Mesenchymal stem cell (in vitro differentiated cells and primary cell): Measurements from ENCODE around the gene ADAM33.

Experiments
- DNase-seq: peaks from one replicate; pipeline ENCODE4 v3.0.0-alpha.2; 2013
- H2AFZ ChIP-seq: one replicate; pipeline ENCODE4 v1.6.1; 2013; ENCODE audit warnings: low read depth, mild to moderate bottlenecking, control low read depth, inconsistent platforms, low read length, moderate library complexity
- H2AK5ac ChIP-seq: 2 replicates; pipeline ENCODE4 v1.6.1; 2013; ENCODE audit warnings: low read length, moderate library complexity, mild to moderate bottlenecking, inconsistent platforms; ENCODE audit not compliant: severe bottlenecking
- H2BK120ac ChIP-seq: one replicate; pipeline ENCODE4 v1.6.1; 2013; ENCODE audit warnings: low read depth, mild to moderate bottlenecking, inconsistent platforms, low read length, moderate library complexity
- H2BK12ac ChIP-seq, 2 experiments: one replicate each; pipeline ENCODE4 v1.6.1; 2013; ENCODE audit warnings: inconsistent platforms in 2 of 2, low read length in 2 of 2, mild to moderate bottlenecking in 2 of 2, moderate library complexity in 2 of 2, control low read depth in 1 of 2
- H2BK15ac ChIP-seq: one replicate; pipeline ENCODE4 v1.6.1; 2013; ENCODE audit warnings: mild to moderate bottlenecking, low read depth, inconsistent platforms; ENCODE audit not compliant: poor library complexity, severe bottlenecking
- H2BK5ac ChIP-seq: 2 replicates; pipeline ENCODE4 v1.6.1; 2013; ENCODE audit warnings: low read depth, mild to moderate bottlenecking, low read length, control low read depth, inconsistent platforms; ENCODE audit not compliant: poor library complexity, severe bottlenecking
- H3K14ac ChIP-seq, 2 experiments: one replicate each; pipeline ENCODE4 v1.6.1; 2013; ENCODE audit warnings: inconsistent platforms in 2 of 2, low read length in 2 of 2, control low read depth in 1 of 2, mild to moderate bottlenecking in 1 of 2, moderate library complexity in 1 of 2
- H3K18ac ChIP-seq, 2 experiments: one replicate each; pipeline ENCODE4 v1.6.1; 2013; ENCODE audit warnings: inconsistent platforms in 2 of 2, low read length in 2 of 2, control low read depth in 1 of 2, low read depth in 1 of 2, mild to moderate bottlenecking in 1 of 2
- H3K23ac ChIP-seq, 2 experiments: one replicate each; pipeline ENCODE4 v1.6.1; 2013; ENCODE audit warnings: inconsistent platforms in 2 of 2, low read length in 2 of 2, mild to moderate bottlenecking in 2 of 2, moderate library complexity in 2 of 2, control low read depth in 1 of 2
- H3K27ac ChIP-seq: 2 replicates; pipeline ENCODE4 v1.5.1; 2013; ENCODE audit warnings: mild to moderate bottlenecking, moderate library complexity, low read length, control low read depth, inconsistent platforms; ENCODE audit not compliant: poor library complexity, severe bottlenecking
- H3K27me3 ChIP-seq, 2 experiments: 2 replicates each; pipeline versions ENCODE4 v1.6.1 to v1.7.0; 2013; ENCODE audit warnings: low read length in 2 of 2, mild to moderate bottlenecking in 2 of 2, moderate library complexity in 2 of 2, control low read depth in 1 of 2, inconsistent platforms in 1 of 2; ENCODE audit not compliant: control insufficient read depth in 1 of 2, insufficient read depth in 1 of 2
- H3K36me3 ChIP-seq, 2 experiments: 2 replicates each; pipeline versions ENCODE4 v1.6.1 to v1.7.0; 2013; ENCODE audit warnings: low read length in 2 of 2, control low read depth in 1 of 2, inconsistent platforms in 1 of 2, low read depth in 1 of 2, mild to moderate bottlenecking in 1 of 2; ENCODE audit not compliant: insufficient read depth in 2 of 2, control insufficient read depth in 1 of 2
- H3K4ac ChIP-seq, 2 experiments: one replicate each; pipeline ENCODE4 v1.6.1; 2013; ENCODE audit warnings: inconsistent platforms in 2 of 2, low read length in 2 of 2, mild to moderate bottlenecking in 2 of 2, moderate library complexity in 2 of 2, control low read depth in 1 of 2, low read depth in 1 of 2
- H3K4me1 ChIP-seq: 2 replicates; pipeline ENCODE4 v1.6.1; 2013; ENCODE audit warnings: low read depth, low read length, control low read depth; ENCODE audit not compliant: control insufficient read depth, insufficient read depth
- H3K4me2 ChIP-seq: 2 replicates; pipeline ENCODE4 v1.6.1; 2013; ENCODE audit warnings: low read length, mild to moderate bottlenecking, inconsistent platforms; ENCODE audit not compliant: poor library complexity, severe bottlenecking
- H3K4me3 ChIP-seq, 2 experiments: 2 replicates each; pipeline versions ENCODE4 v1.5.1 to v1.7.0; 2013; ENCODE audit warnings: low read length in 2 of 2, mild to moderate bottlenecking in 2 of 2, control low read depth in 1 of 2, low read depth in 1 of 2; ENCODE audit not compliant: insufficient read depth in 1 of 2
- H3K79me1 ChIP-seq: replicated peaks from 2 replicates; pipeline ENCODE4 v1.6.1; 2013; ENCODE audit warnings: mild to moderate bottlenecking, control low read depth, low read length, inconsistent platforms; ENCODE audit not compliant: poor library complexity, severe bottlenecking
- H3K9ac ChIP-seq: 2 replicates; pipeline ENCODE4 v1.7.0; 2013; ENCODE audit warnings: mild to moderate bottlenecking, low read length, moderate library complexity
- H3K9me3 ChIP-seq: 2 replicates; pipeline ENCODE4 v1.7.0; 2013; ENCODE audit warnings: mild to moderate bottlenecking, low read length; ENCODE audit not compliant: control insufficient read depth
- H4K8ac ChIP-seq: one replicate; pipeline ENCODE4 v1.6.1; 2013; ENCODE audit warnings: inconsistent platforms, mild to moderate bottlenecking, low read length, moderate library complexity
- H4K91ac ChIP-seq: one replicate; pipeline ENCODE4 v1.6.1; 2013; ENCODE audit warnings: mild to moderate bottlenecking, low read length, inconsistent platforms
- WGBS: methylation state at CpG from one replicate; pipeline ENCODE4 v1.1.7; 2013; ENCODE audit warnings: mixed read lengths; 5-methylcytosine and 5-hydroxymethylcytosine counted together

The ADAM33 gene

DNA sequence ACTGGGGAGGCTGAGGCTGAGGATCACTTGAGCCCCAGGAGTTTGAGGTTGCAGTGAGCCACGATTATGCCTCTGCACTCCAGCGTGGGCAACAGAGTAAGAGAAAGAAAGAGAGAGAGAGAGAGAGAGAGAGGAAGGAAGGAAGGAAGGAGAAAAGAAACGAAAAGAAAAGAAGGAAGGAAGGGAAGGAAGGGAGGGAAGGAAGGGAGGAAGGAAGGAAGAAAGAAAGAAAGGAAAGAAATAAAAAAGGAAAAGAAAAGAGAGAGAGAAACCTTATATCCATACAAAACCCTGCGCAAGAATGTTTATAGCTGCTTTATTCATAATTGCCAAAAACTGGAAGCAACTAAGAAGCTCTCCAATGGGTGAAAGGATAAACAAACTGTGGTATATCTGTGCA is 42.5 kb upstream of the ADAM33 start:
- Histone ChIP-seq H3K4me2 (no peak overlapping the region), H2AK5ac (no peak overlapping the region), H3K14ac (no peak overlapping the region), H4K91ac (no peak overlapping the region), H3K36me3 (no peaks in the 10 kb centered on the region), H3K27me3 (peaks cover 10 to 31% of the 10 kb centered on the region in 2 experiments), H3K4me3 (no peak overlapping the region), H3K79me1 (no peaks in the 10 kb centered on the region), H3K4me1 (no peaks in the 10 kb centered on the region), H3K4ac (no peak overlapping the region), H2BK5ac (no peak overlapping the region), H2AFZ (no peak overlapping the region), H4K8ac (no peak overlapping the region), H2BK12ac (no peak overlapping the region), H3K9me3 (no peaks in the 10 kb centered on the region), H2BK15ac (no peak overlapping the region), H2BK120ac (no peak overlapping the region), H3K27ac (no peak overlapping the region), H3K9ac (no peak overlapping the region), H3K23ac (no peak overlapping the region), H3K18ac (no peak overlapping the region)
- 83% methylated on average over 3 of the region's 4 CpGs for WGBS
- no peak for DNase-seq

DNA sequence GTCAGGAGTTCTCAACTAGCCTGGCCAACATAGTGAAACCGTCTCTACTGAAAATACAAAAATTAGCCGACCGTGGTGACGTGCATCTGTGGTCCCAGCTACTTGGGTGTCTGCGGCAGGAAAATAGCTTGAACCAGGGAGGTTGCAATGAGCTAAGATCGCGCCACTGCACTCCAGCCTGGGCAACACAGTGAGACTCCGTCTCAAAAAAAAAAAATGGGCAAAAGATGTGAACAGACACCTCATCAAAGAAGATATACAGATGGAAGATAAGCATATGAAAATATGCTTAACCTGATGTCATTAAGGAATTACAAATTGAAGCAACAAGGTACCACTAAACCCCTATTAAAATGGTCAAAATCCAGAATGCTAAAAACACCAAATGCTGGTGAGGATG is 41.5 kb upstream of the ADAM33 start:
- Histone ChIP-seq H2BK15ac (no peak overlapping the region), H3K36me3 (no peaks in the 10 kb centered on the region), H3K79me1 (no peaks in the 10 kb centered on the region), H2BK5ac (no peak overlapping the region), H2BK120ac (no peak overlapping the region), H3K4me3 (no peak overlapping the region), H3K27ac (no peak overlapping the region), H3K23ac (no peak overlapping the region), H3K4me1 (no peaks in the 10 kb centered on the region), H3K18ac (no peak overlapping the region), H3K9me3 (no peaks in the 10 kb centered on the region), H3K9ac (no peak overlapping the region), H3K4ac (no peak overlapping the region), H2AFZ (no peak overlapping the region), H3K27me3 (peaks cover 10 to 21% of the 10 kb centered on the region in 2 experiments), H4K91ac (no peak overlapping the region), H4K8ac (no peak overlapping the region), H3K4me2 (no peak overlapping the region), H2AK5ac (no peak overlapping the region), H3K14ac (no peak overlapping the region), H2BK12ac (no peak overlapping the region)
- DNase-seq = no peak
- 89% methylated on average over 7 of the region's 8 CpGs for WGBS

DNA sequence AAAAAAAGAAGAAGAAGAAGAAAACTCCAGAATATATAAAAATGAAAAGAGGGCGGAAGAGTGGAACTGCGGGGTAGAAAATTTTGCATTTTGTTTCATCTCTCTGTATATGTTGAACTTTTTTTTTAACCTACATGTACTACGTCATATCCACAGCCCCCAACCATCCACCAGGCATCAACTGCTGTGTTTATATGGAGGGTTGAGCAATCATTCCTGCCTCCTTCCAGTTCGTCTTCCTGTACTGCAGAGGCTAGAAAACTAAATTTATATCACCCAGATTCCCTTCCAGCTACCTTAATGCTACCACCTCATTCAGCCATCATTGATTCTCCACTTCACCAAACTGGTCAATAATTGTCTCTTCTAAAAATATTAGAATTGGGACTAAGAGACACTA is 40.1 kb upstream of the ADAM33 start:
- H2BK15ac ChIP-seq = no peak overlapping the region
- H3K18ac ChIP-seq = no peak overlapping the region
- H3K9me3 ChIP-seq = no peaks in the 10 kb centered on the region
- no peak overlapping the region for H3K14ac ChIP-seq
- H2BK120ac ChIP-seq = no peak overlapping the region
- H3K9ac ChIP-seq = no peak overlapping the region
- H3K23ac ChIP-seq = no peak overlapping the region
- no peak overlapping the region for H2BK12ac ChIP-seq
- H3K4me3 ChIP-seq = no peak overlapping the region
- H3K36me3 ChIP-seq = no peaks in the 10 kb centered on the region
- no peak overlapping the region for H4K8ac ChIP-seq
- H2BK5ac ChIP-seq = no peak overlapping the region
- no peak overlapping the region for H2AK5ac ChIP-seq
- H4K91ac ChIP-seq = no peak overlapping the region
- DNase-seq = no peak
- H3K4ac ChIP-seq = no peak overlapping the region
- no peaks in the 10 kb centered on the region for H3K4me1 ChIP-seq
- H2AFZ ChIP-seq = no peak overlapping the region
- no peak overlapping the region for H3K27ac ChIP-seq
- WGBS = 44% methylated on average over 2 of the region's 4 CpGs
- H3K79me1 ChIP-seq = no peaks in the 10 kb centered on the region
- peaks cover 8 to 10% of the 10 kb centered on the region in 2 experiments for H3K27me3 ChIP-seq
- no peak overlapping the region for H3K4me2 ChIP-seq

DNA sequence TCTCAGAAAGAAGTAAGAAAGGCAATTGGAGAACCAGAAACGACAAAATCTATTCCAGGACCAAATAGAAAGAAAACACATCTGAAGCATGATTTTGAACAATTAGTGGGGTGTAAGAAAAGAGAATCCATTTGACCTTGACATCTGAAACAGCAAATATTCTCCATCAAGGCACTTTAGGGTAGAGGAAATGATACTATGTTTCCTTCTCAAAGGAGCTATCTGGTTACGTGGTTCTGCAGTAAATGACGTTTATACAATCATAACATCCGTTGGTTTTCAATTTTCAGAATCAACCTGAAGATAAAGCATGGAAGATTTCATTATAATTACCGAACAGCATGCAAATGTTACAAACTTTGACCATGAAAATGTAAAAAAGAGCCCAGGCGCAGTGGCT is 38.8 kb upstream of the ADAM33 start:
- Histone ChIP-seq H3K4me3 (no peak overlapping the region), H3K4me1 (no peaks in the 10 kb centered on the region)

More for the DNA sequence above, 38.8 kb upstream of the ADAM33 start:
- H3K4me2 ChIP-seq = no peak overlapping the region
- no peak overlapping the region for H3K27ac ChIP-seq
- H3K9ac ChIP-seq = no peak overlapping the region
- peaks cover 4 to 10% of the 10 kb centered on the region in 2 experiments for H3K27me3 ChIP-seq
- H2AK5ac ChIP-seq = no peak overlapping the region
- H2AFZ ChIP-seq = no peak overlapping the region
- no peak overlapping the region for H3K14ac ChIP-seq
- H3K18ac ChIP-seq = no peak overlapping the region
- WGBS = 86% methylated on average over 5 of the region's 6 CpGs
- no peak overlapping the region for H2BK12ac ChIP-seq
- H3K9me3 ChIP-seq = no peaks in the 10 kb centered on the region
- H4K91ac ChIP-seq = no peak overlapping the region
- H3K4ac ChIP-seq = no peak overlapping the region
- H2BK120ac ChIP-seq = no peak overlapping the region
- DNase-seq = no peak
- H3K36me3 ChIP-seq = no peaks in the 10 kb centered on the region
- no peaks in the 10 kb centered on the region for H3K79me1 ChIP-seq
- no peak overlapping the region for H2BK5ac ChIP-seq
- H2BK15ac ChIP-seq = no peak overlapping the region
- H3K23ac ChIP-seq = no peak overlapping the region
- no peak overlapping the region for H4K8ac ChIP-seq
